GM12878 (cell line): ENCODE results near the gene SNRK. TPM values are rescaled to one million over a fixed set of nuclear protein-coding genes. Genes with fewer than 3 reads are reported as not detected.

Experiments used
- ATAC-seq: fragments of 200-7000 bp; cut with Tn5 transposase; 3 replicates; pipeline ENCODE4 v1.9.1; 2020; ENCODE audit warnings: mild to moderate bottlenecking, moderate library complexity
- BruUV-seq: library from RNA; stranded (reverse); fragments of 400-500 nt; replicated peaks from 2 replicates; lab custom pipeline; 2021; lab: Mats Ljungman, UMichigan
- CTCF ChIA-PET: fragments of 300-600 bp; sonication (Branson Sonifier 250); formaldehyde crosslinking; extraction: SDS; loops from one replicate; lab custom pipeline; 2021; ENCODE audit warnings: inconsistent platforms; lab: Yijun Ruan, JAX
- POLR2A ChIA-PET: fragments of 350-600 bp; formaldehyde crosslinking; extraction: SDS; loops from one replicate; lab custom pipeline; 2021; ENCODE audit warnings: inconsistent platforms; lab: Charles Lee
- RAD21 ChIA-PET: fragments of 300-600 bp; sonication (Branson Sonifier 250); formaldehyde crosslinking; loops from one replicate; lab custom pipeline; 2023; ENCODE audit warnings: antibody characterized with exemption; ENCODE audit not compliant: unreplicated experiment; lab: Charles Lee
- SMC1A ChIA-PET: fragments of 300-600 bp; sonication (Branson Sonifier 250); formaldehyde crosslinking; loops from one replicate; lab custom pipeline; 2023; ENCODE audit not compliant: unreplicated experiment, uncharacterized antibody; lab: Charles Lee
- DNase-seq: peaks from one replicate; pipeline ENCODE4 v3.0.0-alpha.2; 2011; ENCODE audit warnings: low read depth, low spot score
- FAIRE-seq: peaks from 3 replicates; lab custom pipeline; 2011; peaks lifted over from hg19 to GRCh38; lab: Jason Lieb, UNC
- H2AFZ ChIP-seq: 2 replicates; pipeline ENCODE4 v1.6.0; 2011; ENCODE audit warnings: low read depth, low read length, control low read depth; ENCODE audit not compliant: control insufficient read depth
- H3K27ac ChIP-seq: 2 replicates; pipeline ENCODE4 v1.5.1; 2011; ENCODE audit warnings: control low read depth; ENCODE audit not compliant: control insufficient read depth, insufficient read depth
- H3K27me3 ChIP-seq, 2 experiments: replicated peaks in 1 of 2; 2 replicates each; pipeline versions ENCODE4 v1.6.0 to v1.6.1; 2011; ENCODE audit warnings: low read length in 1 of 2; ENCODE audit not compliant: control insufficient read depth in 2 of 2, insufficient read depth in 2 of 2
- H3K36me3 ChIP-seq, 2 experiments: 2 replicates each; pipeline ENCODE4 v1.5.1; 2011; ENCODE audit warnings: low read length in 1 of 2; ENCODE audit not compliant: control insufficient read depth in 2 of 2, insufficient read depth in 2 of 2
- H3K4me1 ChIP-seq: 2 replicates; pipeline ENCODE4 v1.6.1; 2011; ENCODE audit warnings: mild to moderate bottlenecking, low read length, moderate library complexity, mixed read lengths; ENCODE audit not compliant: control insufficient read depth, insufficient read depth
- H3K4me2 ChIP-seq: 2 replicates; pipeline ENCODE4 v1.6.0; 2011; ENCODE audit warnings: control low read depth; ENCODE audit not compliant: control insufficient read depth, insufficient read depth
- H3K4me3 ChIP-seq: fragments of 200-600 bp; sonication (generic); 2 replicates; pipeline ENCODE4 v1.5.1; 2016
- H3K79me2 ChIP-seq: 2 replicates; pipeline ENCODE4 v1.6.0; 2011; ENCODE audit warnings: low read length; ENCODE audit not compliant: control insufficient read depth, insufficient read depth
- H3K9ac ChIP-seq: 2 replicates; pipeline ENCODE4 v1.8.0; 2011; ENCODE audit warnings: low read length, control low read depth, mixed read lengths; ENCODE audit not compliant: control insufficient read depth, insufficient read depth
- H3K9me3 ChIP-seq: replicated peaks from 3 replicates; pipeline ENCODE4 v1.5.1; 2011; ENCODE audit warnings: mild to moderate bottlenecking, low read length; ENCODE audit not compliant: control insufficient read depth, insufficient read depth
- H4K20me1 ChIP-seq: 2 replicates; pipeline ENCODE4 v1.6.0; 2011; ENCODE audit not compliant: control insufficient read depth, insufficient read depth
- EGR1 ChIP-seq, 2 experiments: IDR thresholded peaks; 1 replicate in 1 of 2; 2 replicates in 1 of 2; pipeline ENCODE4 v1.6.1; 2011 to 2012; ENCODE audit warnings: low read depth in 2 of 2, low read length in 2 of 2, borderline replicate concordance in 1 of 2, mild to moderate bottlenecking in 1 of 2, moderate library complexity in 1 of 2
- ESRRA ChIP-seq: IDR thresholded peaks from 2 replicates; pipeline ENCODE4 v1.6.1; 2012; ENCODE audit warnings: mild to moderate bottlenecking, low read length, improper control_type of control experiment
- FOS ChIP-seq: IDR thresholded peaks from 3 replicates; pipeline ENCODE4 v1.6.1; 2011; ENCODE audit warnings: borderline replicate concordance; ENCODE audit not compliant: insufficient read length; ENCODE audit errors: extremely low read depth
- MTA3 ChIP-seq: IDR thresholded peaks from 2 replicates; pipeline ENCODE4 v1.6.1; 2012; ENCODE audit warnings: low read length, inconsistent platforms, borderline replicate concordance
- NR2C1 ChIP-seq: fragments of 450-650 bp; IDR thresholded peaks from 2 replicates; pipeline ENCODE4 v1.6.1; 2017; ENCODE audit warnings: antibody characterized with exemption, mild to moderate bottlenecking, moderate library complexity
- PML ChIP-seq: IDR thresholded peaks from 2 replicates; pipeline ENCODE4 v1.6.1; 2012; ENCODE audit warnings: low read length, inconsistent platforms
- RUNX3 ChIP-seq: IDR thresholded peaks from 2 replicates; pipeline ENCODE4 v1.6.1; 2012; ENCODE audit warnings: low read length, inconsistent platforms
- SMAD1 ChIP-seq: fragments of 450-650 bp; IDR thresholded peaks from 2 replicates; pipeline ENCODE4 v1.6.1; 2018; ENCODE audit warnings: mild to moderate bottlenecking, low read depth; ENCODE audit not compliant: partially characterized antibody
- TBL1XR1 ChIP-seq: IDR thresholded peaks from 2 replicates; pipeline ENCODE4 v1.6.1; 2012; ENCODE audit warnings: low read depth, low read length, improper control_type of control experiment
- TCF3 ChIP-seq: IDR thresholded peaks from 2 replicates; pipeline ENCODE4 v1.6.1; 2012; ENCODE audit warnings: low read depth, mild to moderate bottlenecking, low read length, borderline replicate concordance; ENCODE audit not compliant: insufficient read depth
- ZNF24 ChIP-seq: fragments of 450-650 bp; IDR thresholded peaks from 2 replicates; pipeline ENCODE4 v1.6.1; 2017; ENCODE audit warnings: antibody characterized with exemption, mild to moderate bottlenecking
- ZNF384 ChIP-seq: IDR thresholded peaks from 2 replicates; pipeline ENCODE4 v1.6.1; 2012; ENCODE audit warnings: low read depth, mild to moderate bottlenecking, low read length, improper control_type of control experiment, borderline replicate concordance
- ZSCAN29 ChIP-seq: fragments of 450-650 bp; IDR thresholded peaks from 2 replicates; pipeline ENCODE4 v1.6.1; 2017; ENCODE audit warnings: mild to moderate bottlenecking, moderate library complexity
- WGBS: methylation state at CpG from one replicate; pipeline ENCODE4 v1.1.6; 2016; ENCODE audit warnings: low lambda C conversion rate; ENCODE audit not compliant: insufficient replicate concordance, insufficient coverage; ENCODE audit errors: missing lambda C conversion rate; 5-methylcytosine and 5-hydroxymethylcytosine counted together
- in situ Hi-C: fragments of 300-500 bp; cut with MboI; formaldehyde crosslinking; loops from 9 replicates; pipeline ENCODE4 v1.14.3; 2018; ENCODE audit warnings: mixed read lengths
- intact Hi-C: fragments of 100-400 bp; cut with micrococcal nuclease; formaldehyde crosslinking; loops from one replicate; pipeline ENCODE4 v1.14.2; 2022; ENCODE audit not compliant: unreplicated experiment
- polyA plus RNA-seq, 11 experiments: library from polyadenylated mRNA; depleted of rRNA in 4 of 11; unstranded in 6 of 11; stranded (reverse) in 5 of 11; fragments of >200 nt; fragmentation: Nextera tagmentation in 4 of 11; fragmentation: Illumina TruSeq in 1 of 11; extraction: Ambion mirVana in 4 of 11; extraction: Trizol in 1 of 11; gene quantifications; 1 replicate in 1 of 11; 2 replicates in 10 of 11; pipeline versions ENCODE4 v1.2.1 to v1.2.3, GENCODE V29; 2011 to 2016; ENCODE audit warnings: inconsistent platforms in 2 of 11, missing spikeins in 2 of 11, low read depth in 1 of 11
- total RNA-seq, 4 experiments: library from RNA; depleted of rRNA in 3 of 4; stranded (reverse); fragments of >200 nt in 3 of 4; fragmentation: Illumina TruSeq in 1 of 4; extraction: Trizol in 1 of 4; gene quantifications; 2 replicates each; pipeline versions ENCODE4 v1.2.1 to v1.2.3, GENCODE V29; 2013 to 2021
- TF ChIP-seq, protein P1 (sequence below): fragments of 450-650 bp; IDR thresholded peaks from 2 replicates; pipeline ENCODE4 v1.6.1; 2016; ENCODE audit warnings: mild to moderate bottlenecking
- TF ChIP-seq, protein P2 (sequence below): IDR thresholded peaks from 2 replicates; pipeline ENCODE4 v1.6.1; 2012; ENCODE audit warnings: mild to moderate bottlenecking, low read depth, low read length
- TF ChIP-seq, protein P3 (sequence below): fragments of 450-650 bp; IDR thresholded peaks from 2 replicates; pipeline ENCODE4 v1.6.1; 2016; ENCODE audit warnings: mild to moderate bottlenecking, moderate library complexity, borderline replicate concordance

SNRK gene
- total and polyA plus RNA-seq, 10 of the 15 experiments (the other 5 are each of a cell fraction or from before 2014, with no cell fraction given): 1.6 to 12.1 (median 7.6) TPM

DNA sequence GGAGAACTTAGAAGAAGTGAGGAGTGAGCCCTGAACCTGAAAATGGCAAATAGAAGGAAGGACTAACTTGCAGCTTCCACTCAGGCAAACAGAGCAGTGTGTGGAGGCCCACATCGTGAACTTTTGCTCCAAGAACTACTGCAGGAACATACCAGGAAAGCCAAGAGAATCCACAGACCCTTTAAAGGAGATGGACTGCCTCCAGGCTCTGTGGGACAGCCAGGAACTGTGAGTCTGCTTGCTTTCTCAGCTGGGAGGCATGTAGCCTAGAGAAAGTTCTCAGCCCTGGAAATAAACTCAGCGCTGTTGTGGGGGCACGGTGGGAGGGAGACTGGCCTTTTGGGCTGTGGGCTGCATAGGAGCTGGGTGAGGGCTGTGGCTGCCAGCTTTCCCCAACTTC lies 93.0 kb downstream of the SNRK start (continued):
- TF ChIP-seq, protein P1, sequence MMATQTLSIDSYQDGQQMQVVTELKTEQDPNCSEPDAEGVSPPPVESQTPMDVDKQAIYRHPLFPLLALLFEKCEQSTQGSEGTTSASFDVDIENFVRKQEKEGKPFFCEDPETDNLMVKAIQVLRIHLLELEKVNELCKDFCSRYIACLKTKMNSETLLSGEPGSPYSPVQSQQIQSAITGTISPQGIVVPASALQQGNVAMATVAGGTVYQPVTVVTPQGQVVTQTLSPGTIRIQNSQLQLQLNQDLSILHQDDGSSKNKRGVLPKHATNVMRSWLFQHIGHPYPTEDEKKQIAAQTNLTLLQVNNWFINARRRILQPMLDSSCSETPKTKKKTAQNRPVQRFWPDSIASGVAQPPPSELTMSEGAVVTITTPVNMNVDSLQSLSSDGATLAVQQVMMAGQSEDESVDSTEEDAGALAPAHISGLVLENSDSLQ: no peak
- TF ChIP-seq MTA3: no peak
- no peak for TF ChIP-seq ESRRA
- no peak for TF ChIP-seq EGR1 (IDR thresholded peaks at IDR 0.05; ENCODE audit: borderline replicate concordance in 1 of 2, low read depth in 2 of 2, low read length in 2 of 2)
- TF ChIP-seq ZSCAN29: no peak

DNA sequence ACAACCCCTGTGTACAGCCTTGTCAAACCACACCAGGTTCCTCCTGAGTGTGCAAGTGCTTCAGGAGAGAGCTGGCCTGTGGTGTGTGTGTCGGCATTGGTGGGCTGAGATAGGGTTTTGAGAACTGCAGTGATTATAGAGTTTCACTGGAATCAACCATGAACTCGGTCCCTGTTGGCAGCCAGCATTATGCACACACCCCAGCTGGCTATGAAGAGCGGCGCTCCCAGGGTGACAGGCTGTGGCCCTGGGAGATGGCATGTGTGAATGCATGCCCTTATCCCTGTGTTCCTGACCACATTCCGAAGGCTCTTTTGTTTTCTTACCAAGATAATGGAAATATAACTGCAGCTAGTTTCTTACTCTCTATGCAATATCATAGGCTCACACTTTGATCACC lies 101.8 kb downstream of the SNRK start:
- POLR2A ChIA-PET: no interaction called here
- SMC1A ChIA-PET: no interaction called here
- Histone ChIP-seq H3K4me1 (no peaks in the 10 kb centered on the region), H3K4me3 (no peak overlapping the region), H3K79me2 (no peaks in the 10 kb centered on the region), H3K27me3 (no peaks in the 10 kb centered on the region), H3K27ac (no peak overlapping the region), H4K20me1 (no peaks in the 10 kb centered on the region), H3K4me2 (no peak overlapping the region), H3K9me3 (no peaks in the 10 kb centered on the region), H3K36me3 (no peaks in the 10 kb centered on the region), H2AFZ (no peak overlapping the region), H3K9ac (no peak overlapping the region)
- ATAC-seq: no peak
- WGBS: 96% methylated on average over 5 of the region's 5 CpGs
- no peak for FAIRE-seq
- no peak for DNase-seq
- in situ Hi-C loops: no loop called here
- RAD21 ChIA-PET: interaction anchor here (1.7 kb wide), 1 partner anchor 426 kb away, joined by 5 read pairs; no protein-coding TSS in a partner anchor
- BruUV-seq: no TSS peak
- CTCF ChIA-PET: interaction anchor here (1.2 to 2.4 kb wide), 2 partner anchors 8 to 12 kb away, joined by 3 to 11 read pairs; no protein-coding TSS in a partner anchor
- intact Hi-C loops: no loop called here
- TF ChIP-seq, protein P2, sequence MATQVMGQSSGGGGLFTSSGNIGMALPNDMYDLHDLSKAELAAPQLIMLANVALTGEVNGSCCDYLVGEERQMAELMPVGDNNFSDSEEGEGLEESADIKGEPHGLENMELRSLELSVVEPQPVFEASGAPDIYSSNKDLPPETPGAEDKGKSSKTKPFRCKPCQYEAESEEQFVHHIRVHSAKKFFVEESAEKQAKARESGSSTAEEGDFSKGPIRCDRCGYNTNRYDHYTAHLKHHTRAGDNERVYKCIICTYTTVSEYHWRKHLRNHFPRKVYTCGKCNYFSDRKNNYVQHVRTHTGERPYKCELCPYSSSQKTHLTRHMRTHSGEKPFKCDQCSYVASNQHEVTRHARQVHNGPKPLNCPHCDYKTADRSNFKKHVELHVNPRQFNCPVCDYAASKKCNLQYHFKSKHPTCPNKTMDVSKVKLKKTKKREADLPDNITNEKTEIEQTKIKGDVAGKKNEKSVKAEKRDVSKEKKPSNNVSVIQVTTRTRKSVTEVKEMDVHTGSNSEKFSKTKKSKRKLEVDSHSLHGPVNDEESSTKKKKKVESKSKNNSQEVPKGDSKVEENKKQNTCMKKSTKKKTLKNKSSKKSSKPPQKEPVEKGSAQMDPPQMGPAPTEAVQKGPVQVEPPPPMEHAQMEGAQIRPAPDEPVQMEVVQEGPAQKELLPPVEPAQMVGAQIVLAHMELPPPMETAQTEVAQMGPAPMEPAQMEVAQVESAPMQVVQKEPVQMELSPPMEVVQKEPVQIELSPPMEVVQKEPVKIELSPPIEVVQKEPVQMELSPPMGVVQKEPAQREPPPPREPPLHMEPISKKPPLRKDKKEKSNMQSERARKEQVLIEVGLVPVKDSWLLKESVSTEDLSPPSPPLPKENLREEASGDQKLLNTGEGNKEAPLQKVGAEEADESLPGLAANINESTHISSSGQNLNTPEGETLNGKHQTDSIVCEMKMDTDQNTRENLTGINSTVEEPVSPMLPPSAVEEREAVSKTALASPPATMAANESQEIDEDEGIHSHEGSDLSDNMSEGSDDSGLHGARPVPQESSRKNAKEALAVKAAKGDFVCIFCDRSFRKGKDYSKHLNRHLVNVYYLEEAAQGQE: no peak
- TF ChIP-seq FOS (no peak), TCF3 (no peak), ZNF24 (no peak), PML (no peak), NR2C1 (no peak), RUNX3 (no peak), TBL1XR1 (no peak), ZNF384 (no peak), SMAD1 (no peak)
- TF ChIP-seq, protein P3, sequence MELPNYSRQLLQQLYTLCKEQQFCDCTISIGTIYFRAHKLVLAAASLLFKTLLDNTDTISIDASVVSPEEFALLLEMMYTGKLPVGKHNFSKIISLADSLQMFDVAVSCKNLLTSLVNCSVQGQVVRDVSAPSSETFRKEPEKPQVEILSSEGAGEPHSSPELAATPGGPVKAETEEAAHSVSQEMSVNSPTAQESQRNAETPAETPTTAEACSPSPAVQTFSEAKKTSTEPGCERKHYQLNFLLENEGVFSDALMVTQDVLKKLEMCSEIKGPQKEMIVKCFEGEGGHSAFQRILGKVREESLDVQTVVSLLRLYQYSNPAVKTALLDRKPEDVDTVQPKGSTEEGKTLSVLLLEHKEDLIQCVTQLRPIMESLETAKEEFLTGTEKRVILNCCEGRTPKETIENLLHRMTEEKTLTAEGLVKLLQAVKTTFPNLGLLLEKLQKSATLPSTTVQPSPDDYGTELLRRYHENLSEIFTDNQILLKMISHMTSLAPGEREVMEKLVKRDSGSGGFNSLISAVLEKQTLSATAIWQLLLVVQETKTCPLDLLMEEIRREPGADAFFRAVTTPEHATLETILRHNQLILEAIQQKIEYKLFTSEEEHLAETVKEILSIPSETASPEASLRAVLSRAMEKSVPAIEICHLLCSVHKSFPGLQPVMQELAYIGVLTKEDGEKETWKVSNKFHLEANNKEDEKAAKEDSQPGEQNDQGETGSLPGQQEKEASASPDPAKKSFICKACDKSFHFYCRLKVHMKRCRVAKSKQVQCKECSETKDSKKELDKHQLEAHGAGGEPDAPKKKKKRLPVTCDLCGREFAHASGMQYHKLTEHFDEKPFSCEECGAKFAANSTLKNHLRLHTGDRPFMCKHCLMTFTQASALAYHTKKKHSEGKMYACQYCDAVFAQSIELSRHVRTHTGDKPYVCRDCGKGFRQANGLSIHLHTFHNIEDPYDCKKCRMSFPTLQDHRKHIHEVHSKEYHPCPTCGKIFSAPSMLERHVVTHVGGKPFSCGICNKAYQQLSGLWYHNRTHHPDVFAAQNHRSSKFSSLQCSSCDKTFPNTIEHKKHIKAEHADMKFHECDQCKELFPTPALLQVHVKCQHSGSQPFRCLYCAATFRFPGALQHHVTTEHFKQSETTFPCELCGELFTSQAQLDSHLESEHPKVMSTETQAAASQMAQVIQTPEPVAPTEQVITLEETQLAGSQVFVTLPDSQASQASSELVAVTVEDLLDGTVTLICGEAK: no peak
